ENCODE measurements around the gene PRDM1.
A peak's percentile ranks its signal among the peaks of the same experiment; 100 is the strongest.

PRDM1 gene

GRCh38 chr6:106044151-106044550 is 42.0 kb upstream of the PRDM1 start:
- Histone ChIP-seq H3K4me3 (ENCODE audit: low read depth in 1 of 2, low read length in 2 of 2) (no peak overlapping the region), H3K27me3 (ENCODE audit: insufficient read depth, low read length, poor library complexity) (no peaks in the 10 kb centered on the region), H2AFZ (ENCODE audit: low read depth, low read length) (no peak overlapping the region), H3K27ac (ENCODE audit: low read length) (no peak overlapping the region), H3K36me3 (ENCODE audit: insufficient read depth, low read length) (no peaks in the 10 kb centered on the region), H3K9ac (ENCODE audit: low read depth, low read length) (no peak overlapping the region), H3K79me2 (ENCODE audit: insufficient read depth, low read length) (no peaks in the 10 kb centered on the region), H4K20me1 (ENCODE audit: insufficient read depth, low read length) (no peaks in the 10 kb centered on the region), H3K4me2 (ENCODE audit: insufficient read depth, low read length) (no peak overlapping the region), H3K9me3 (ENCODE audit: insufficient read depth, low read length, severe bottlenecking) (no peaks in the 10 kb centered on the region), H3K4me1 (ENCODE audit: insufficient read depth, low read length) (peaks cover 9% of the 10 kb centered on the region)
- TF ChIP-seq EZH2 (IDR thresholded peaks at IDR 0.05; ENCODE audit: borderline replicate concordance, low read depth, low read length, severe bottlenecking) (no peak), CTCF (IDR thresholded peaks at IDR 0.05; ENCODE audit: borderline replicate concordance, extremely low read depth, low read length, poor library complexity, severe bottlenecking) (no peak)
- ATAC-seq (ENCODE audit: insufficient read depth, low read depth) (no peak), DNase-seq (no peak)

DNA sequence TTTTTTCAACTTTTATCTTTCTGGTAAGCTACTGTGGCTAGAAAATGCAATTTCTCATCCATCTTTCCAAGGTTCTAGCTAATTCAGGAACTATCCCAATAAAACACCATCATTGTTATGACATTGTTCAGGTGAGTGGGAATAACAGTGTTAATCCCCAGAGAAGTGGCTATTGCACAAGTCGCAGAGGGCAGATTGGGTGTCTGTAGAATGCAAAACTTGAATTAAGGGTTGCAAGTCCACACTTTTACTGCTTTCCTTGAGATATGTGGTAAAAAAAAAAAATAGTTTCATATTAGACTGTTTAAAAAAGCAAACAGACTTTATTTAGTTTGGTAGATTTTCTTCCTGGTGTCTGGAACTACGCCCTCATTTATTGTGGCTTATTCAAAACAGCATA is 41.1 kb upstream of the PRDM1 start:
- no peak for TF ChIP-seq CTCF (IDR thresholded peaks at IDR 0.05; ENCODE audit: borderline replicate concordance, extremely low read depth, low read length, poor library complexity, severe bottlenecking)
- no peak for TF ChIP-seq EZH2 (IDR thresholded peaks at IDR 0.05; ENCODE audit: borderline replicate concordance, low read depth, low read length, severe bottlenecking)
- Histone ChIP-seq H3K36me3 (ENCODE audit: insufficient read depth, low read length) (no peaks in the 10 kb centered on the region), H3K27me3 (ENCODE audit: insufficient read depth, low read length, poor library complexity) (no peaks in the 10 kb centered on the region), H3K27ac (ENCODE audit: low read length) (no peak overlapping the region), H3K9ac (ENCODE audit: low read depth, low read length) (no peak overlapping the region), H3K4me3 (ENCODE audit: low read depth in 1 of 2, low read length in 2 of 2) (no peak overlapping the region), H3K79me2 (ENCODE audit: insufficient read depth, low read length) (no peaks in the 10 kb centered on the region), H3K4me1 (ENCODE audit: insufficient read depth, low read length) (peaks cover 10% of the 10 kb centered on the region), H2AFZ (ENCODE audit: low read depth, low read length) (no peak overlapping the region), H4K20me1 (ENCODE audit: insufficient read depth, low read length) (no peaks in the 10 kb centered on the region), H3K9me3 (ENCODE audit: insufficient read depth, low read length, severe bottlenecking) (no peaks in the 10 kb centered on the region), H3K4me2 (ENCODE audit: insufficient read depth, low read length) (no peak overlapping the region)
- no peak for DNase-seq
- ATAC-seq (ENCODE audit: insufficient read depth, low read depth): no peak

DNA sequence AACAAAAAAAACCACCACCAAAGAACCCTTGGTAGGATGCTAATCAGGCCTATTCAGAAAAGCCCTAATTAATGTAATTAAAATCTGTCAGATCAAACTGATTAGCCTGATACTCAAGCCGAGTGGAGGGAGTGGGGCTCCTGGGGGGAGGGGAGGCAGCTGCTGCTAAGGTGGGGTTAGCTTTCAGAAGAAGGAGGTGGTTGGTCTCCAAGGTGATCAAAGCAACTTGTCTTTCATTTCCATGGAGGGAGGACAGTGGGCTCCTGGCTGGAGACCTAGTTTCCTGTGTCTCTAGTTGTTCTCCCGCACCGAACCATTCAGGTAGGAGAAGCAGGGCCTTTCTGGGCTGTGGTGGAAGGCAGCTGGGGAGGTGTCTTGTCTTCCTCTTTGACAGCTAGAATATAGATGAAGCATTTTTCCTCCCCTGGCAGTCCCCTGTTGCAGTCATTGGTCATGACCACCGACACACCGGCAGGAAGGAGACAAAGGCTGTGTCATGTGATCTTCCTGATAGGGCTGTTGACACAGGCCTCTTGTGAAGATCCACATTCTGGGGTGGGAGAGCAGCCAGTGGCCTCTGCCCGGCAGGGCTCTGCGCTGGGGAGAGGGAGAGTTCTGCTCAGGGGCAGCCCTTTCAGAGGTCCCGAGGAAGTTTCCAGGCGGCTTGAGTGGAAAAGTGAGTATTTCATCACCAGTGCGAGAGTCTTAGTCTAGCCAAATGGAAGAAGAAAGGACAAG is 39.9 kb upstream of the PRDM1 start:
- H3K27me3 ChIP-seq (ENCODE audit: insufficient read depth, low read length, poor library complexity): no peaks in the 10 kb centered on the region
- H3K4me2 ChIP-seq (ENCODE audit: insufficient read depth, low read length): no peak overlapping the region
- ATAC-seq (ENCODE audit: insufficient read depth, low read depth) (peak; percentile 40; the same call in 2 of the 3 replicates), DNase-seq (peak; percentile 10)
- H3K9ac ChIP-seq (ENCODE audit: low read depth, low read length): no peak overlapping the region
- TF ChIP-seq EZH2 (IDR thresholded peaks at IDR 0.05; ENCODE audit: borderline replicate concordance, low read depth, low read length, severe bottlenecking): no peak
- no peaks in the 10 kb centered on the region for H3K79me2 ChIP-seq (ENCODE audit: insufficient read depth, low read length)
- H3K4me3 ChIP-seq (ENCODE audit: low read depth in 1 of 2, low read length in 2 of 2): no peak overlapping the region
- H3K4me1 ChIP-seq (ENCODE audit: insufficient read depth, low read length): peaks cover 22% of the 10 kb centered on the region
- no peak overlapping the region for H2AFZ ChIP-seq (ENCODE audit: low read depth, low read length)
- no peak overlapping the region for H3K27ac ChIP-seq (ENCODE audit: low read length)
- H3K9me3 ChIP-seq (ENCODE audit: insufficient read depth, low read length, severe bottlenecking): no peaks in the 10 kb centered on the region
- no peaks in the 10 kb centered on the region for H4K20me1 ChIP-seq (ENCODE audit: insufficient read depth, low read length)
- no peaks in the 10 kb centered on the region for H3K36me3 ChIP-seq (ENCODE audit: insufficient read depth, low read length)

DNA sequence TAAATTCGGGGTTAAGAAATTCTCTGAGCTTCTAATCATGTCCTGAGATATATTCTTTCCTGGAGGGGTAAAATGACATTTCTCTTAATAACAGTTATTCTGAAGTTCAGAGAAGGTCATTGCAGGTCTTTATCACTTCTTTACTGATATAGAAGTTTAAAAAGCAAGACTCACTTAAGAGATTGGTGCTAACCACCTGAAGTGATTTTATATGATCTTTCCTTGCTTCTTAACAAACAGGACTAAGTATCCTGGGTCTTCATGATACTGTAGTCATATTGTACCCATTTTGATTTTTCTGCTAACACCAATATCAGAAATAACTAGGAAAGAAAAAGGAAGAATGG is 39.3 kb upstream of the PRDM1 start:
- no peaks in the 10 kb centered on the region for H4K20me1 ChIP-seq (ENCODE audit: insufficient read depth, low read length)
- H3K27ac ChIP-seq (ENCODE audit: low read length): no peak overlapping the region
- no peak overlapping the region for H3K9ac ChIP-seq (ENCODE audit: low read depth, low read length)
- no peak overlapping the region for H2AFZ ChIP-seq (ENCODE audit: low read depth, low read length)
- DNase-seq: no peak
- no peak overlapping the region for H3K4me2 ChIP-seq (ENCODE audit: insufficient read depth, low read length)
- H3K27me3 ChIP-seq (ENCODE audit: insufficient read depth, low read length, poor library complexity): no peaks in the 10 kb centered on the region
- H3K79me2 ChIP-seq (ENCODE audit: insufficient read depth, low read length): no peaks in the 10 kb centered on the region
- no peak overlapping the region for H3K4me3 ChIP-seq (ENCODE audit: low read depth in 1 of 2, low read length in 2 of 2)
- no peak for ATAC-seq (ENCODE audit: insufficient read depth, low read depth)
- H3K36me3 ChIP-seq (ENCODE audit: insufficient read depth, low read length): no peaks in the 10 kb centered on the region
- TF ChIP-seq CTCF (IDR thresholded peaks at IDR 0.05; ENCODE audit: borderline replicate concordance, extremely low read depth, low read length, poor library complexity, severe bottlenecking) (no peak), EZH2 (IDR thresholded peaks at IDR 0.05; ENCODE audit: borderline replicate concordance, low read depth, low read length, severe bottlenecking) (no peak)
- H3K4me1 ChIP-seq (ENCODE audit: insufficient read depth, low read length): peaks cover 25% of the 10 kb centered on the region
- no peaks in the 10 kb centered on the region for H3K9me3 ChIP-seq (ENCODE audit: insufficient read depth, low read length, severe bottlenecking)

Data from DND-41 (cell line).